ENCODE data around the gene GALNT2.

The GALNT2 gene

GRCh38 chr1:230031131-230031530 is 35.9 kb upstream of the GALNT2 start:
- Histone ChIP-seq H3K4me2 (ENCODE audit: insufficient read depth, low read length) (no peak overlapping the region), H3K36me3 (ENCODE audit: insufficient read depth, low read length) (no peaks in the 10 kb centered on the region), H3K4me3 (ENCODE audit: low read depth in 1 of 2, low read length in 2 of 2) (no peak overlapping the region), H3K27ac (ENCODE audit: low read length) (no peak overlapping the region), H3K27me3 (ENCODE audit: insufficient read depth, low read length, poor library complexity) (no peaks in the 10 kb centered on the region), H2AFZ (ENCODE audit: low read depth, low read length) (no peak overlapping the region), H4K20me1 (ENCODE audit: insufficient read depth, low read length) (no peaks in the 10 kb centered on the region), H3K9ac (ENCODE audit: low read depth, low read length) (no peak overlapping the region), H3K79me2 (ENCODE audit: insufficient read depth, low read length) (no peaks in the 10 kb centered on the region), H3K4me1 (ENCODE audit: insufficient read depth, low read length) (peaks cover 10% of the 10 kb centered on the region), H3K9me3 (ENCODE audit: insufficient read depth, low read length, severe bottlenecking) (peaks cover 2% of the 10 kb centered on the region)
- DNase-seq (no peak), ATAC-seq (ENCODE audit: insufficient read depth, low read depth) (no peak)
- no peak for TF ChIP-seq EZH2 (IDR thresholded peaks at IDR 0.05; ENCODE audit: borderline replicate concordance, low read depth, low read length, severe bottlenecking)

- Histone ChIP-seq H3K4me3 (ENCODE audit: low read depth in 1 of 2, low read length in 2 of 2) (no peak overlapping the region), H3K27ac (ENCODE audit: low read length) (no peak overlapping the region), H3K36me3 (ENCODE audit: insufficient read depth, low read length) (no peaks in the 10 kb centered on the region), H3K4me1 (ENCODE audit: insufficient read depth, low read length) (peaks cover 10% of the 10 kb centered on the region), H4K20me1 (ENCODE audit: insufficient read depth, low read length) (no peaks in the 10 kb centered on the region), H3K27me3 (ENCODE audit: insufficient read depth, low read length, poor library complexity) (no peaks in the 10 kb centered on the region), H3K9me3 (ENCODE audit: insufficient read depth, low read length, severe bottlenecking) (peaks cover 9% of the 10 kb centered on the region), H3K4me2 (ENCODE audit: insufficient read depth, low read length) (no peak overlapping the region), H2AFZ (ENCODE audit: low read depth, low read length) (no peak overlapping the region), H3K9ac (ENCODE audit: low read depth, low read length) (no peak overlapping the region), H3K79me2 (ENCODE audit: insufficient read depth, low read length) (no peaks in the 10 kb centered on the region)
- no peak for TF ChIP-seq CTCF (IDR thresholded peaks at IDR 0.05; ENCODE audit: borderline replicate concordance, extremely low read depth, low read length, poor library complexity, severe bottlenecking)
- TF ChIP-seq EZH2 (IDR thresholded peaks at IDR 0.05; ENCODE audit: borderline replicate concordance, low read depth, low read length, severe bottlenecking) = no peak
- DNase-seq = no peak
- no peak for ATAC-seq (ENCODE audit: insufficient read depth, low read depth)
These were observed 34.3 kb upstream of the GALNT2 start for GRCh38 chr1:230032516-230033281.

- Histone ChIP-seq H3K36me3 (ENCODE audit: insufficient read depth, low read length) (no peaks in the 10 kb centered on the region), H3K4me3 (ENCODE audit: low read depth in 1 of 2, low read length in 2 of 2) (no peak overlapping the region), H4K20me1 (ENCODE audit: insufficient read depth, low read length) (no peaks in the 10 kb centered on the region), H3K79me2 (ENCODE audit: insufficient read depth, low read length) (no peaks in the 10 kb centered on the region), H3K27ac (ENCODE audit: low read length) (no peak overlapping the region), H3K9ac (ENCODE audit: low read depth, low read length) (no peak overlapping the region), H3K4me2 (ENCODE audit: insufficient read depth, low read length) (no peak overlapping the region), H3K9me3 (ENCODE audit: insufficient read depth, low read length, severe bottlenecking) (peaks cover 9% of the 10 kb centered on the region), H2AFZ (ENCODE audit: low read depth, low read length) (no peak overlapping the region), H3K4me1 (ENCODE audit: insufficient read depth, low read length) (no peaks in the 10 kb centered on the region), H3K27me3 (ENCODE audit: insufficient read depth, low read length, poor library complexity) (no peaks in the 10 kb centered on the region)
- no peak for ATAC-seq (ENCODE audit: insufficient read depth, low read depth)
- no peak for TF ChIP-seq EZH2 (IDR thresholded peaks at IDR 0.05; ENCODE audit: borderline replicate concordance, low read depth, low read length, severe bottlenecking)
- TF ChIP-seq CTCF (IDR thresholded peaks at IDR 0.05; ENCODE audit: borderline replicate concordance, extremely low read depth, low read length, poor library complexity, severe bottlenecking) = no peak
- DNase-seq = no peak
These were observed 29.8 kb upstream of the GALNT2 start for GRCh38 chr1:230037261-230037660.

GRCh38 chr1:230040440-230040839 is 26.6 kb upstream of the GALNT2 start:
- no peaks in the 10 kb centered on the region for H3K27me3 ChIP-seq (ENCODE audit: insufficient read depth, low read length, poor library complexity)
- no peaks in the 10 kb centered on the region for H4K20me1 ChIP-seq (ENCODE audit: insufficient read depth, low read length)
- ATAC-seq (ENCODE audit: insufficient read depth, low read depth) = no peak
- no peaks in the 10 kb centered on the region for H3K36me3 ChIP-seq (ENCODE audit: insufficient read depth, low read length)
- no peaks in the 10 kb centered on the region for H3K4me1 ChIP-seq (ENCODE audit: insufficient read depth, low read length)
- no peak overlapping the region for H2AFZ ChIP-seq (ENCODE audit: low read depth, low read length)
- no peak overlapping the region for H3K9ac ChIP-seq (ENCODE audit: low read depth, low read length)
- H3K79me2 ChIP-seq (ENCODE audit: insufficient read depth, low read length) = no peaks in the 10 kb centered on the region
- H3K4me2 ChIP-seq (ENCODE audit: insufficient read depth, low read length) = no peak overlapping the region
- TF ChIP-seq EZH2 (IDR thresholded peaks at IDR 0.05; ENCODE audit: borderline replicate concordance, low read depth, low read length, severe bottlenecking) = no peak
- TF ChIP-seq CTCF (IDR thresholded peaks at IDR 0.05; ENCODE audit: borderline replicate concordance, extremely low read depth, low read length, poor library complexity, severe bottlenecking) = no peak
- H3K9me3 ChIP-seq (ENCODE audit: insufficient read depth, low read length, severe bottlenecking) = peaks cover 9% of the 10 kb centered on the region
- no peak for DNase-seq
- no peak overlapping the region for H3K4me3 ChIP-seq (ENCODE audit: low read depth in 1 of 2, low read length in 2 of 2)
- H3K27ac ChIP-seq (ENCODE audit: low read length) = no peak overlapping the region

Data from DND-41 (cell line).